ENCODE data around the gene DYRK1B. TPM values are rescaled to one million over a fixed set of nuclear protein-coding genes. Genes with fewer than 3 reads are reported as not detected.
"Not testable (repeated sequence)": the region's sequence is repeated elsewhere in the genome, so short reads cannot be mapped to it uniquely, and the experiment has no call there.

The DYRK1B gene
- 10 to 100 TPM; 25.5 to 25.6 TPM for total RNA-seq
- polyA plus RNA-seq, result 10 to 100 TPM in 1 of 2 donors, 1 to 10 TPM in 1; 7.9 to 16.1 TPM
- long read RNA-seq, donor 1, partial matches to known transcripts, result 0 of 6 reads
- long read RNA-seq, donor 1, other reads (novel, unspliced or antisense), result 0 of 6 reads
- long read RNA-seq, donor 2, partial matches to known transcripts, result 0 of 3 reads
- long read RNA-seq, donor 2, other reads (novel, unspliced or antisense), result 0 of 3 reads
- long read RNA-seq, donor 3, transcript DYRK1B-208 (4 exons, 772 nt), result major isoform, 7 of 12 reads
- long read RNA-seq, donor 3, partial matches to known transcripts, result 0 of 12 reads
- long read RNA-seq, donor 3, other reads (novel, unspliced or antisense), result 0 of 12 reads
- long read RNA-seq, donor 4, transcript DYRK1B-208 (4 exons, 772 nt), result major isoform, 5 of 6 reads
- long read RNA-seq, donor 4, partial matches to known transcripts, result 0 of 6 reads
- long read RNA-seq, donor 4, other reads (novel, unspliced or antisense), result 0 of 6 reads
- long read RNA-seq, donor 5, transcript DYRK1B-201 (11 exons, 2,535 nt), result major isoform, 8 of 18 reads
- long read RNA-seq, donor 5, partial matches to known transcripts, result 7 of 18 reads
- long read RNA-seq, donor 5, other reads (novel, unspliced or antisense), result 0 of 18 reads

DNA sequence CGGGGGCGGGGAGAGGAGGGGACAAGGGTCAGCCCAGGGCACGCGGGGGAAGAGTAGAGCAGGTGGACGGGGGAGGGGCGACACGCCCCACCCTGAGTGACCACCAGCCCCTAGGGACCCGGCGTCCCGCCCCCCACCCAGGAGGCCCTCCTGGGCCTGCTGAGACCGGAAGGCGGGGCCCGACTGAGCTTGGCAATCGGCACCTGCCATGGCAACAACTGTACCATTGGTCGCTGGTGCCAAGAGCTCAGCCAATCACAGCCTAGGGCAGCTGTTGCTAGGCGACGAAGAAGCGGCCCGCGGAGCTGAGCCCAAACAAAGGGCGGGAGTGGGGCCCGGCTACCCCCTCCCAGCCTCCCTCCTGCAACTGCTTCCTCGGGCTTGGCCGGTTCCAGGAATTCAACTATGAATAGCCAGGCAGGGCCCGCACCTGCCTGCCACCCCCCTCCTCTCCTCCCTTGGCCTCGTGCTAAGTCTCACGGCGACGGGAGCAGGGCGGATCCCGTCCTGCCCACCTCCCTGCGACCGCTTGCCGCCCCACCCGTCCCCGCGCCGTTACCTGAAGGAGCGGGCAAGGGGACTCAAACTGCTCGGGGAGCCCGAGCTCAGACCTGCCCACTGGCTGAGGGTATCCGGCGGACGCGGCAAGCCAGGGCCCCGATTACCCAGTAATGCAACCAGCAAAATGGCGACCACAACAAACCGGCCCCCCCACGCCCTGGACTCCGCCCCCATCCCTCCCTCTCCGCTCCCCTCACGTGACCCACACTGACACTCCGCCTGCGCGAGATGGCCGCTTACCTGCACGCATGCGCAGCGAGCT lies at the start of gene DYRK1B:
DYRK1B (minus strand) TSS at position 699 of the 823 bp plus-strand sequence. CDS start 2,295 bp downstream, outside the sequence.
- 1% methylated on average over 57 to 59 of the region's 59 CpGs for WGBS, 2 donors
- Histone ChIP-seq H3K4me3 (peak within 1 kb of the TSS; percentile 86), H3K27me3 (ENCODE audit: control insufficient read depth in 3 of 3, insufficient read depth in 3 of 3, low read length in 2 of 3) (no peaks in the 10 kb centered on the region), H3K4me1 (ENCODE audit: control insufficient read depth in 5 of 5, insufficient read depth in 5 of 5, low read length in 5 of 5) (peaks cover 6 to 16% (median 8%) of the 10 kb centered on the region in 5 donors), H3K27ac (ENCODE audit: low read depth in 1 of 2, low read length in 1 of 2) (peak within 1 kb of the TSS; percentile 71 to 92), H3K9ac (ENCODE audit: insufficient read depth in 1 of 2, low read length in 2 of 2) (peak within 1 kb of the TSS; percentile 82 to 90), H3K9me3 (ENCODE audit: control insufficient read depth in 4 of 4, insufficient read depth in 3 of 4, low read length in 3 of 4) (no peaks in the 10 kb centered on the region), H3K36me3 (ENCODE audit: control insufficient read depth in 4 of 4, insufficient read depth in 4 of 4, low read length in 4 of 4) (peaks cover 12 to 46% (median 43%) of the 10 kb centered on the region in 4 donors)
- DNase-seq, result peak; percentile 98 to 99 (median 99)
- ATAC-seq (ENCODE audit: insufficient read depth, low FRiP score), result peak; percentile 92
- TF ChIP-seq, protein P1, sequence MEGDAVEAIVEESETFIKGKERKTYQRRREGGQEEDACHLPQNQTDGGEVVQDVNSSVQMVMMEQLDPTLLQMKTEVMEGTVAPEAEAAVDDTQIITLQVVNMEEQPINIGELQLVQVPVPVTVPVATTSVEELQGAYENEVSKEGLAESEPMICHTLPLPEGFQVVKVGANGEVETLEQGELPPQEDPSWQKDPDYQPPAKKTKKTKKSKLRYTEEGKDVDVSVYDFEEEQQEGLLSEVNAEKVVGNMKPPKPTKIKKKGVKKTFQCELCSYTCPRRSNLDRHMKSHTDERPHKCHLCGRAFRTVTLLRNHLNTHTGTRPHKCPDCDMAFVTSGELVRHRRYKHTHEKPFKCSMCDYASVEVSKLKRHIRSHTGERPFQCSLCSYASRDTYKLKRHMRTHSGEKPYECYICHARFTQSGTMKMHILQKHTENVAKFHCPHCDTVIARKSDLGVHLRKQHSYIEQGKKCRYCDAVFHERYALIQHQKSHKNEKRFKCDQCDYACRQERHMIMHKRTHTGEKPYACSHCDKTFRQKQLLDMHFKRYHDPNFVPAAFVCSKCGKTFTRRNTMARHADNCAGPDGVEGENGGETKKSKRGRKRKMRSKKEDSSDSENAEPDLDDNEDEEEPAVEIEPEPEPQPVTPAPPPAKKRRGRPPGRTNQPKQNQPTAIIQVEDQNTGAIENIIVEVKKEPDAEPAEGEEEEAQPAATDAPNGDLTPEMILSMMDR (IDR thresholded peaks at IDR 0.05; ENCODE audit: control extremely low read depth, extremely low read depth), result no peak

DNA sequence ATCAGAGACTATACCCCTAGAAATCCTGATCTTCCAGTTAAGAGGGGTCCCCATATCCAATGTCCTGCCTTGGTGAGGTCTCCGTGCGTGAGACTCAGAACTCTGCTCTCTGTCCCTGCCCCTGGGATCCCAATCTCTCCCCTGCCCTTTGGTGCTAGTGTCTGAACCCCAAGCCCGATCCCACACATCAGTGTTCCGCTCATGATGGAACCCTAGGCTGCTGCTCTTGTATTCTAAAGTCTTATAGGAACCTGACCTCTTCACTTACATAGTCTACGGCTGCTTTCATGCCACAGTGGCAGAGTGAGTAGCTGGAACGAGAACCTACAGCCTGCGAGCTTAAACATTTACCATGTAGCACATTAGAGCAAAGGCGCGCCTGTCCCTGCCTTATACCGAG lies 48.7 kb upstream of the DYRK1B start:
- not testable (repeated sequence) for H3K27ac ChIP-seq (ENCODE audit: low read depth in 1 of 2, low read length in 1 of 2); H3K9me3 ChIP-seq (ENCODE audit: control insufficient read depth in 4 of 4, insufficient read depth in 3 of 4, low read length in 3 of 4); ATAC-seq (ENCODE audit: insufficient read depth, low FRiP score); H3K36me3 ChIP-seq (ENCODE audit: control insufficient read depth in 4 of 4, insufficient read depth in 4 of 4, low read length in 4 of 4); H3K9ac ChIP-seq (ENCODE audit: insufficient read depth in 1 of 2, low read length in 2 of 2); H3K4me3 ChIP-seq; DNase-seq; H3K27me3 ChIP-seq (ENCODE audit: control insufficient read depth in 3 of 3, insufficient read depth in 3 of 3, low read length in 2 of 3); H3K4me1 ChIP-seq (ENCODE audit: control insufficient read depth in 5 of 5, insufficient read depth in 5 of 5, low read length in 5 of 5)
- 90 to 93% methylated on average over 6 of the region's 10 CpGs for WGBS, 2 donors

DNA sequence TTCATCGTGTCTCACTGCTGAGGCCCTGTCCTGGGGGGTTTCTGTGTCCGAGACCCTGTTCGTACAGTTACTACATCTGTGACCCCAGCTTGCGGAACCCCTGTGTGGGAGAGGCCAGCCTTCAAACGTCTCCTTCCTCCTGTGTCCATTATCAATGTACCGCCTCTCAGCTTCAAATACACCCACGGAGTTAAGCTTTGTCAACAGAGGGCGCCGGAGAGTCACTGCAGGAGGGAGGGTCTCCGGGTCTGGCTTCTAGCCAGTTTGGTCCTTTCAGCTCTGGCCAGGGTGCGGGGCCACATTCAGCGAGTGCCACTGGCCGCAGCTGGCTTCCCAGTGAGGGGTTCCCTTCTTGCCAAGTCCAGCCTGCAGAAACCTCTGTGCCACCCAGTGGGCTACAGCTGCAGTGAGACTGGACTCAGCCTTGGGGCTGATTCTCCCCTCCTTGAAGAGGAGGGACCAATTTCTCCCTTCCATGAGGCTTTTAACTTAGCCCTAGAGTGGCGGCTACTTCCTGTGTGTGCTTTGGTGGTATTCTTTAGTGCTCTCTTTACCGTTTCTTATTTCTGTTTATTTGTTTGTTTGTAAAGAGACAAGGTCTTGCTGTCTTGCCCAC lies 47.6 kb upstream of the DYRK1B start:
- not testable (repeated sequence) for H3K27ac ChIP-seq (ENCODE audit: low read depth in 1 of 2, low read length in 1 of 2); H3K9ac ChIP-seq (ENCODE audit: insufficient read depth in 1 of 2, low read length in 2 of 2); H3K9me3 ChIP-seq (ENCODE audit: control insufficient read depth in 4 of 4, insufficient read depth in 3 of 4, low read length in 3 of 4); H3K36me3 ChIP-seq (ENCODE audit: control insufficient read depth in 4 of 4, insufficient read depth in 4 of 4, low read length in 4 of 4); ATAC-seq (ENCODE audit: insufficient read depth, low FRiP score); H3K4me3 ChIP-seq; H3K4me1 ChIP-seq (ENCODE audit: control insufficient read depth in 5 of 5, insufficient read depth in 5 of 5, low read length in 5 of 5); H3K27me3 ChIP-seq (ENCODE audit: control insufficient read depth in 3 of 3, insufficient read depth in 3 of 3, low read length in 2 of 3)
- WGBS, 2 donors, result 11 to 15% methylated on average over 15 of the region's 15 CpGs
- peak; percentile 25 to 52 (median 30) for DNase-seq

DNA sequence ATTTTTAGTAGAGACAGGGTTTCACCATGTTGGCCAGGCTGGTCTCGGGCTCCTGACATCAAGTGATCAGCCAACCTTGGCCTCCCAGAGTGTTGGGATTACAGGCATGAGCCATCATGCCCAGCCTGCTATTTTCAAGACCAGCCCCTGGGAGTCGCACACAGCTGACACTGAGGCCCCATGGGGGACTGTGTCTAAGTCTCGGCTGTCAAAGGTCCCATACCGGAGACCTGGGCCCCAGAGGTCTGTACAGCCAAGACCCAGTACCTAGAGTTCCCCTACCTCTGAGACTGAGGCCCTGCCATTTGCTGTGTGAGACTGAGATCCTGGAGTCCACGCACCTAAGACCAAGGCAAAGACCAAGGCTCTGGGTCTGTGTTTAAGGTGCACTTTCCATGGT lies 46.3 kb upstream of the DYRK1B start:
- H3K9ac ChIP-seq (ENCODE audit: insufficient read depth in 1 of 2, low read length in 2 of 2); DNase-seq; H3K36me3 ChIP-seq (ENCODE audit: control insufficient read depth in 4 of 4, insufficient read depth in 4 of 4, low read length in 4 of 4); H3K27ac ChIP-seq (ENCODE audit: low read depth in 1 of 2, low read length in 1 of 2); H3K4me3 ChIP-seq; H3K4me1 ChIP-seq (ENCODE audit: control insufficient read depth in 5 of 5, insufficient read depth in 5 of 5, low read length in 5 of 5); H3K27me3 ChIP-seq (ENCODE audit: control insufficient read depth in 3 of 3, insufficient read depth in 3 of 3, low read length in 2 of 3); ATAC-seq (ENCODE audit: insufficient read depth, low FRiP score); H3K9me3 ChIP-seq (ENCODE audit: control insufficient read depth in 4 of 4, insufficient read depth in 3 of 4, low read length in 3 of 4): not testable (repeated sequence)
- 90 to 94% methylated on average over 4 of the region's 5 CpGs for WGBS, 2 donors

DNA sequence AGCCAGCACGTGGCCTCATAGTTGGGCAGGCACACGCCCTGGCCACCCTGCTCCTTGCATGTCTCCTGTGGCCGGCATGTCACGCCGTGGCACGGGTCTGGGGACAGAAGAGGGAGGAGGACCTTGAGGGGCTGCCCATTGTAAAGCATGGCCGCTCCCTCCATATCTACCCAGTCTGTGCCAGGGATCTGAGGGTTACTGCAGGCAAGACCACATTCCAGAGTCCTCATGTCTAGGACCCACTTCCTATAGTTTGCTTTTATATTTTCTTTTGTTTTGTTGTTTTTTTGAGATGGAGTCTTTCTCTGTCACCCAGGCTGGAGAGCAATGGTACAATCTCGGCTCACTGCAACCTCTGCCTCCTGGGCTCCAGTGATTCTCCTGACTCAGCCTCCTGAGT lies 45.8 kb upstream of the DYRK1B start:
- H3K27me3 ChIP-seq (ENCODE audit: control insufficient read depth in 3 of 3, insufficient read depth in 3 of 3, low read length in 2 of 3); H3K4me3 ChIP-seq; H3K4me1 ChIP-seq (ENCODE audit: control insufficient read depth in 5 of 5, insufficient read depth in 5 of 5, low read length in 5 of 5); H3K27ac ChIP-seq (ENCODE audit: low read depth in 1 of 2, low read length in 1 of 2); ATAC-seq (ENCODE audit: insufficient read depth, low FRiP score); H3K36me3 ChIP-seq (ENCODE audit: control insufficient read depth in 4 of 4, insufficient read depth in 4 of 4, low read length in 4 of 4); H3K9me3 ChIP-seq (ENCODE audit: control insufficient read depth in 4 of 4, insufficient read depth in 3 of 4, low read length in 3 of 4); DNase-seq; H3K9ac ChIP-seq (ENCODE audit: insufficient read depth in 1 of 2, low read length in 2 of 2): not testable (repeated sequence)
- WGBS, 2 donors, result 92 to 100% methylated on average over 1 of the region's 8 CpGs

DNA sequence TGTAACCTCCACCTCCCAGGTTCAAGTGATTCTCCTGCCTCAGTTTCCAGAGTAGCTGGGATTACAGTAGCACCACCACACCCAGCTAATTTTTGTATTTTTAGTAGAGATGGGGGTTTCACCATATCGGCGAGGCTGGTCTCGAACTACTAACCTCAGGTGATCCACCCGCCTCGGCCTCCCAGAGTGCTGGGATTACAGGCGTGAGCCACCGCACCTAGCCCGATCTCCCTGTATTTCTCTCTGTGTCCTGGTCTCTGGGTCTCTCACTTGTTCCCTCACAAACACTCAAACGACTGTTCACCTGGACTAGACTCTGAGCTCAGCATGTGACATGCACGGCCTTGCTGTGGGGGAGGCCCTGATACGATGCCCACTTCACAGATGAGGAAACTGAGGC lies 44.9 kb upstream of the DYRK1B start:
- H3K9ac ChIP-seq (ENCODE audit: insufficient read depth in 1 of 2, low read length in 2 of 2); H3K4me3 ChIP-seq; H3K27me3 ChIP-seq (ENCODE audit: control insufficient read depth in 3 of 3, insufficient read depth in 3 of 3, low read length in 2 of 3); H3K36me3 ChIP-seq (ENCODE audit: control insufficient read depth in 4 of 4, insufficient read depth in 4 of 4, low read length in 4 of 4); H3K27ac ChIP-seq (ENCODE audit: low read depth in 1 of 2, low read length in 1 of 2); ATAC-seq (ENCODE audit: insufficient read depth, low FRiP score); H3K9me3 ChIP-seq (ENCODE audit: control insufficient read depth in 4 of 4, insufficient read depth in 3 of 4, low read length in 3 of 4); DNase-seq; H3K4me1 ChIP-seq (ENCODE audit: control insufficient read depth in 5 of 5, insufficient read depth in 5 of 5, low read length in 5 of 5): not testable (repeated sequence)
- WGBS, 2 donors, result 85 to 92% methylated on average over 9 to 11 of the region's 11 CpGs
